GM21367 (cell line): ENCODE data around the gene MAP4K1.
"Not testable (repeated sequence)": the region's sequence is repeated elsewhere in the genome, so short reads cannot be mapped to it uniquely, and the experiment has no call there.

Experiments
- ATAC-seq: cut with Tn5 transposase; IDR thresholded peaks from one replicate; pipeline ENCODE4 v1.9.1; 2021; ENCODE audit not compliant: unreplicated experiment

Gene MAP4K1

DNA sequence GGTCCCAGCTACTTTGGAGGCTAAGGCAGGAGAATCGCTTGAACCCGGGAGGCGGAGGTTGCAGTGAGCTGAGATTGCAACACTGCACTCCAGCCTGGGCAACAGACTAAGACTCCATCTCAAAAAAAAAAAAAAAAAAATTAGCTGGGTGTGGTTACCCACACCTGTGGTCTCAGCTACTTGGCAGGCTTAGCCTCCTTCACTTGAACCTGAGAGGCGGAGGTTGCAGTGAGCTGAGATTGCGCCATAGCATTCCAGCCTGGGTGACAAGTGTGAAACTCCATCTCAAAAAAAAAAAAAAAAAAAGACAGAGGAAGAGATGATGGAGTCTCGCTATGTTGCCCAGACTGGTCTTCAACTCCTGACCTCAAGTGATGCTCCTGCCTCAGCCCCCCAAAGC, 38.4 kb downstream of the MAP4K1 start:
- ATAC-seq, result not testable (repeated sequence)

DNA sequence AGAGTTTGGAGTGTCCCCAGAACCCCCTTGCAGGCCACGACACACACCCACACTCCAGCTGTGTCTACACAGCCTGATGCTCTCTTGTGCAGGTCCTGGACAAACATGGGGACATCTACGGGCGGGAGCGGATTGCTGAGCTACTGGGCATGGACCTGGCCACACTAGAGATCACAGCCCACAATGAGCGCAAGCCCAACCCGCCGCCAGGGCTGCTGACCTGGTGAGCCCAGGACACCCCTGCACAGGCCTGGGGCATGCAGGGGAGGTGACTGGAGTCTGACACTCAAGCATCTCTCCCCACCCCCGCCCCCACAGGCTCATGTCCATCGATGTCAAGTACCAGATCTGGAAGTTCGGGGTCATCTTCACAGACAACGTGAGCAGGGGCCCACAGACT, 39.9 kb downstream of the MAP4K1 start:
- ATAC-seq, result no peak

DNA sequence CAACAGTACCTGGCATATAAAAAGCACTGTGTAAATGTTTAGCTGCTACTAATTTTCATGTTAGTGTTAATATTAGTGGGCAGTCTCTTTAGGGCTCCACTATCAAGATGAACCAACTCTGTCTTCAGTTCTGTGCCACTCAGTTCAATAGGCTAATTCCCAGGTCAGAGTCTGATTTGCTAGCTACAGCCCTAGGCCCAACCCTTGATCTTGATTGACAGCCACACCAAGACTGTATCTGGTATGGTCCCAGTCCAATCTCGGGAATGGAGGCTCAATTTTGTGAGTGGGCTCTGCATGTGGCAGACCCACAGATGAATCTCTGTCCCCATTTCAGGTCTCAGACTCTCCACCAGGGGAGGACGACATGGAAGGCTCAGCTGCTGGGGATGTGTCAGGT, 46.1 kb downstream of the MAP4K1 start:
- ATAC-seq, result no peak

DNA sequence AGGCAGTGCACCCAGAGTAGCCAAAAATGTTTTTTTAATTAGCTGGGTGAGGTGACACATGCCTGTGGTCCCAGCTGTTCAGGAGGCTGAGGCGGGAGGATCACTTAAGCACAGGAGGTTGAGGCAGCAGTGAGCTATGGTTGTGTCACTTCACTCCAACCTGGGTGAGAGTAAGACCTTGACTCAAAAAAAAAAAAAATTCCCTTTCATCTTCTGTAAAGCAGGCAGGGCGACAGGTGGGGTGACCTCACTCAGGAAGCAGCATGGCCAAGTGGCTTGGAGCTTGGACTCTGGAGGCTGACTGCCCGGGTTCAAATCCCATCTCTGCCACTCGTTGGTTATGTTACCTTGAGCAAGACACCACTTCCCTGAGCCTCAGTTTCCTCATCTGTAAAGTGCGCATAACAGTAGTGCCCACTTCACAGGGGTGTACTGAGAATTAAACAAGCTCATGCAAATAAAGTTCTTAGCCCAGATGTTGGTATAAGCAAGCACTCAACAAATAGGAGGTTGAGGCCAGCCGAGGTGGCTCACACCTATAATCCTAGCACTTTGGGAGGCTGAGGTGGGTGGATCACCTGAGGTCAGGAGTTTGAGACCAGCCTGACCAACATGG, 48.3 kb downstream of the MAP4K1 start:
- no peak for ATAC-seq

DNA sequence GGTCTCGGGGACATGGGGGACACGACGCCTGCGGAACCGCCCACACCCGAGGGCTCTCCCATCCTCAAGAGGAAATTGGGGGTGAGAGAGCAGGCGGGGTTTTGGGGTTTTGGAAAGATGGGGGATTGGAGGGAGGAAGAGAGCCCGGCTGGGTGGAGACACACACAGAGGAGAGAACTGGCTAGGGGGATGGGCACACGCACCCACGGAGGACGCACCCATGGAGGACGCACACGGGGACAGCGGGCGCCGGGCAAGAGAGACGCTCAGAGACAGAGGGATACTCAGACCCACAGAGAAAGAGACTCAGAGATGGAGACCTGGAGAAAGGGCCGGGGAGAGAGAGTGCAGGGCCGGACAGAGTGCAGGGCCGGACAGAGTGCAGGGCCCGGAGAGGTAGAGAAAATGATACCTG, 52.1 kb downstream of the MAP4K1 start:
- ATAC-seq, result no peak

DNA sequence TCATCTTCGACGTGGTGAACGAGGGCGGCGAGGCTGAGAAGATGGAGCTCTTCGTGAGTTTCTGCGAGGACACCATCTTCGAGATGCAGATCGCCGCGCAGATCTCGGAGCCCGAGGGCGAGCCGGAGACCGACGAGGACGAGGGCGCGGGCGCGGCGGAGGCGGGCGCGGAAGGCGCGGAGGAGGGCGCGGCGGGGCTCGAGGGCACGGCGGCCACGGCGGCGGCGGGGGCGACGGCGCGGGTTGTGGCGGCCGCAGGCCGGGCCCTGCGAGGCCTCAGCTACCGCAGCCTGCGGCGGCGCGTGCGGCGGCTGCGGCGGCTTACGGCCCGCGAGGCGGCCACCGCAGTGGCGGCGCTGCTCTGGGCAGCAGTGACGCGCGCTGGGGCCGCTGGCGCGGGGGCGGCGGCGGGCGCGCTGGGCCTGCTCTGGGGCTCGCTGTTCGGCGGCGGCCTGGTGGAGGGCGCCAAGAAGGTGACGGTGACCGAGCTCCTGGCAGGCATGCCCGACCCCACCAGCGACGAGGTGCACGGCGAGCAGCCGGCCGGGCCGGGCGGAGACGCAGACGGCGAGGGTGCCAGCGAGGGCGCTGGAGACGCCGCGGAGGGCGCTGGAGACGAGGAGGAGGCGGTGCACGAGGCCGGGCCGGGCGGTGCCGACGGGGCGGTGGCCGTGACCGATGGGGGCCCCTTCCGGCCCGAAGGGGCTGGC, 52.6 kb downstream of the MAP4K1 start:
- ATAC-seq, result no peak

DNA sequence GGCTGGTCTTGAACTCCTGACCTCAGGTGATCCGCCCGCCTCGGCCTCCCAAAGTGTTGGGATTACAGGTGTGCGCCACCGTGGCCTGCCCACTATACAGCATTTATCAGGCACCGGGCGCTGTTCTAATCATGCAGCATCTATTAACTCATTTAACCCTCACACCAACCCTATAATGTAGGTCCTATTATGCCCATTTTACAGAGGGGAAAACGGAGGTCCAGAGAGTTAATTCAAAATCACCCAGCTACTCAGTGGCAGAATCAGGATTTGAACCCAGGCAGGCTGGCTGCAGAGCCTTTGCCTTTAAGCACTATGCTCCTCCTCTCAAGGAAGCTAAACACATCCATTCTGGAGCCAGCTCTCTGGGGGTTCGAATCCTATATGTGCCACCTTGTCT, 54.3 kb downstream of the MAP4K1 start:
- ATAC-seq, result no peak

DNA sequence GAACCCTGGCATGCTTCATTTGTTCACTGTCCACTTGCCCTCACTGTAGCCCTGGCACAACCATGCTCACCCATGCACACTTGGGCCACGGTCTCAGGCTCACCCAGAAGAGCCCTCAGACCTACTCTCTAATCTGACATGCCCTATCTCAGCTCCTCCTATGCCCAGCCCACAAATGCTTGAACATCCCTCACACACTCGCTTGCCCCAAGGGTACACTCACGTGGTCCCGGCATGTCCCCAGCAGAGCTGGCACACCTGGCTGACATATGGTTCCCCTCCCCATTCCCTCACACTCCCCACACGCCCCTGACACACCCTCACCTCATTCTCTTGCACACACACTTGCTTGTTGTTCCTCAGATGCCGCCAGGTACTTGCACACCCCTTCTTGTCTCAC, 55.7 kb downstream of the MAP4K1 start:
- ATAC-seq, result no peak

DNA sequence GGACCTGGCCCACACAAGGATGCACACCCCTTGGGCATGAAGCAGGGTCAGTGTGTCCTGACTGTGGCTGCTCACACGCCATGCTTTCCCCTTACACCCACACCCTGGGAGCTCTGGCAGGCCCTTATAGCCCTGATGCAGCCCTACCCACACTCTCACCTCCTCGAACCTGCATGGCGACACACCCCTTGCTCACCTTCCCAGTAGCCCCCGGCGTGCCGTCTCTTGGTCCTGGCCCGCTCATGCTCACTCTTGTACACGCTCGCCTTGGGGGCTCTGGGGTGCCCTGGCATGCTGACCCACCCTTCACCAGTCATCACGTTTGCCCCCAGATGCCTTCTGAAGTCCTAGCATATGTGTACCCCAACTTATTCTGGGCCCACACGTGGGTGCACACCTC, 56.1 kb downstream of the MAP4K1 start:
- ATAC-seq, result no peak

DNA sequence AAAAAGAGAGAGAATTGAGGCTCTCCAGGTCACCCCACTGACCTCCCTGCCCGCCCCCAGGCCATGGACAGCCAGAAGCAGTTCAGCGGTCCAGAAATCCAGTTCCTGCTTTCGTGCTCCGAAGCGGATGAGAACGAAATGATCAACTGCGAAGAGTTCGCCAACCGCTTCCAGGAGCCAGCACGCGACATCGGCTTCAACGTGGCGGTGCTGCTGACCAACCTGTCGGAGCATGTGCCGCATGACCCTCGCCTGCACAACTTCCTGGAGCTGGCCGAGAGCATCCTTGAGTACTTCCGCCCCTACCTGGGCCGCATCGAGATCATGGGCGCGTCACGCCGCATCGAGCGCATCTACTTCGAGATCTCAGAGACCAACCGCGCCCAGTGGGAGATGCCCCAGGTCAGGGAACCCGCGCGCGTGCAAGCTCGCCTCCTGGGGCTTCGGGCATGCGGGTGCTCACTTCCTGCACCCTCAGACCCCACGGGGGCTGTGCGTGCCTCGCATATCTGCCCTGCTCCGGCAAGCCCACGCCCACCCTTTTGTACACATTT, 56.6 kb downstream of the MAP4K1 start:
- ATAC-seq, result no peak

DNA sequence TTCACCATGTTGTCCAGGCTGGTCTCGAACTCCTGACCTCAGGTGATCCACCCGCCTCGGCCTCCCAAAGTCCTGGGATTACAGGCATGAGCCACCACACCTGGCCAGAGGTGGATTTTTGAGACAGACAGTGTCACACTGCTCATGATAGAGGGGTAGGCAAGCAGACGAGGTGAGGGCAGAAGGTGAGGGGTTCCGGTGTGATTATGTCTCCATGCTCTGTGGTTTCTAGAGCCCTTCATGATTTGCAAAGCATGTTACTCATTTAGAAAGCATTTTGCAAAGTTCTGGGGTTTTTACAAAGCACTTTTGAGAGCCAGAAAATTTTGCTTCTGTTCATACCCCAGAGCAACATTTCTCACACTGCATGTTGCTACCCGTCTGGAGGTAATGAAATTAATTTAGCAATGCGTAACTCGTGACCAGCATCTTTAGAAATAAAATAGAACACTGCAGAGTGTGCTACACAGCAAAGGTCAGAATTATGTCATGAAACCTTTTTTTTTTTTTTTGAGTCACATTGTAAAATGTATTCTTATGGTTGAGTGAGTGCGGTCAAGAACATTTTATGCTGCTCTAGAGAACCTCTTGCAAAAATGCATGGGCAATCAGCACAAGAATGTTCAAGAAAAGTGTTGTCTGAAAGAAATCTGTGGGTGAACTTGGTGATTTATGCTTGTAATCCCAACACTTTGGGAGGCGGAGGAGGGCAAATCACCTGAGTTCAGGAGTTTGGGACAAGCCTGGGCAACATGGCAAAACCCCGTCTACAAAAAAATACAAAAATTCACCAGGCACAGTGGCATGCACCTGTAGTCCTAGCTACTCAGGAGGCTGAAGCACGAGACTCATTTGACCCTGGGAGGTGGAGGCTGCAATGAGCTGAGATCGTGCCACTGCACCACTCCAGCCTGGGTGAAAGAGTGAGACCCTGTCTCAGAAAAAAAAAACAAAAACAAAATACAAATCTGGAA, 58.0 kb downstream of the MAP4K1 start:
- peak; percentile 52 for ATAC-seq

DNA sequence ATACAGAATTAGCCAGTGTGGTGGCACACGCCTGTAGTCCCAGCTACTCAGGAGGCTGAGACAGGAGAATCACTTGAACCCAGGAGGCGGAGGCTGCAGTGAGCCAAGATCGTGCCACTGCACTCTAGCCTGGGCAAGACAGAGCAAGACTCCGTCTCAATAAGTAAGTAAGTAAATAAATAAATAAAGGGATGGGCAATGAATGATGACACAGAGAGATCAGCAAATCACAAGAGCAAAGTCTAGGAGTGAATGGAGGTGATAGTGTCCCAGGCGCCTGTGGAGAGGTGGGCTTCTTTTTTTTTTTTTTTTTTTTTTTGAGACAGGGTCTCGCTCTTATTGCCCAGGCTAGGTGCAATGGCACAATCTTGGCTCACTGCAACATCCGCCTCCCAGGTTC, 58.8 kb downstream of the MAP4K1 start:
- not testable (repeated sequence) for ATAC-seq

DNA sequence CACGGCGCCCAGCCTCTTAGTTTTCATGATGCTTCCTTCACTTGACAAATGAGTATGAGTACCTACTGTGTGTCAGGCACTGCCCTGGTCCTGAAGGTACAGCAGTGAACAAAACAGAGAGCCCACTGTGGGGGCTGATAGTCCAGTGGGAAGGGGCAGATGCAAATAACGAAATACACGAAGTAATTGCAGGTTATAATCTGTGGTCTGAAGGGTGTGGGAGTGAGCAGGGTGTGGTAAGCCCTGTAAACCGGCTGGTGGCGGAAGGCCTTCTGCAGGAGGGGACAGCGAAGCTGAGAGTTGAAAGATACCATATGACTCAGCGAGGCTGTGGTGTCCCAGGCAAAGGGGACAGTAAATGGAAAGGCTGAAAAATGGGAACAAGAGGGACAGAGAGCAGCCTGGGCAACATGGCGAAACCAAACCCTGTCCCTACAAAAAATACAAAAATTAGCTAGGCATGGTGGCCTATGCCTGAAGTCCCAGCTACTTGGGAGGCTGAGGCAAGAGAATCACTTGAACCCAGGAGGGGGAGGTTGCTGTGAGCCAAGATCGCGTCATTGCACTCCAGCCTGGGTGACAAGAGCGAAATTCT, 60.5 kb downstream of the MAP4K1 start:
- peak; percentile 41 for ATAC-seq

DNA sequence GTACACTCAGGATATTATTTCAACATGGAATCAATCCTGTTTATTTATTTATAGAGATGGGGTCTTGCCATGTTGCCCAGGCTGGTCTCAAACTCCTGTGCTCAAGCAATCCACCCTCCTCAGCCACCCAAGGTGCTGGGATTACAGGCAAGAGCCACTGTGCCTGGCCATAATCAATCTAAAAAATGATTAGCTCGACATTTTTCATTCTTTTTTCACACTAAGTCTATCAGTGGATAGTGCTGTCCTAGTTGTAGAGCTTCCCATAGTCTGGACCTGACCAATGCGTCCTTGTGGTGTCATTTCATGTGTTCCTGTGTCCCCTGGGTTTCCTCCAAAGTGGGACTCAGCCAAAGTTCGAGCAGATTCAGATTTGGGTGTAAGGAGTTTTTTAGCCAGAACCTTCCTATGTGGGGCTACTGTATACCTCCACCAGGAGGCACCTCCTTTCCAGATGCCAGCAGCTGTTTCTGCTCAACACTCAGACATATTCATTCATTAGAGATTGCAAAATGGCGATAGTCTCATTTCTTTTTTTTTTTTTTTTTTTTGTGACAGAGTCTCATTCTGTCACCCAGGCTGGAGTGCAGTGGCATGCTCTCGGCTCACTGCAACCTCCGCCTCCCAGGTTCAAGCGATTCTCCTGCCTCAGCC, 61.1 kb downstream of the MAP4K1 start:
- ATAC-seq, result no peak

DNA sequence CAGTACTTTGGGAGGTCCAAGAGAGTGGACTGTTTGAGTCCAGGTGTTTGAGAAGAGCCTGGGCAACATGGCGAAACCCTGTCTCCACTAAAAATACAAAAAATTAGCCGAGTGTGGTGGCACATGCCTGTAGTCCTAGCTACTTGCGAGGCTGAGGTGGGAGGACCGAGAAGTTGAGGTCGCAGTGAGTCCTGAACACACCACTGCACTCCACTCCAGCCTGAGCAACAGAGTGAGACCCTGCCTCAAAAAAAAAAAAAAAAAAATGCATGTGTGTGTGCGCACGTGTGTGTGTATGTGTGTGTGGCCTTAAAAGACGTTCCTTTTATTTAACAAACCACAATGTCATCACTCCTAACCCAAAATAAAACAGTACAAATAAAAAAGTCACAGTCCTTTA, 62.6 kb downstream of the MAP4K1 start:
- no peak for ATAC-seq

DNA sequence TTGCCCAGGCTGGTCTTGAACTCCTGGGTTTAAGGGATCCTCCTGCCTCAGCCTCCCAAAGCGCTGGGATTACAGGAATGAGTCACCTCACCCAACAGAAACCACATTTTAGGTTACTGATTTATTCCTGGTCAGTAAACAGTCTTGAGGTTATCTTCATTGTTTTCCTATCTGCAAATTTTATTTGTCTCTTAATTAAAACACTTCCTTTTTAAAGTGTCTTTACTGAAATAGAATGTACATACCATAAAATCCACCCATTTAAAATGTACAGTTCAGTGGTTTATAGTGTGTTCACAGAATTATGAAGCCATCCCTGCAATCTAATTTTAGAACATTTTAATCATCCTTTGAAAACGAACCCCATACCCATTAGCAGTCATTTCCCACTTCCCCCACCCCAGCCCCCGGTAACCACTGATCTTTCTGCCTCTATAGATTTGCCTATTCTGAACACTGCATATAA, 63.0 kb downstream of the MAP4K1 start:
- ATAC-seq, result no peak

DNA sequence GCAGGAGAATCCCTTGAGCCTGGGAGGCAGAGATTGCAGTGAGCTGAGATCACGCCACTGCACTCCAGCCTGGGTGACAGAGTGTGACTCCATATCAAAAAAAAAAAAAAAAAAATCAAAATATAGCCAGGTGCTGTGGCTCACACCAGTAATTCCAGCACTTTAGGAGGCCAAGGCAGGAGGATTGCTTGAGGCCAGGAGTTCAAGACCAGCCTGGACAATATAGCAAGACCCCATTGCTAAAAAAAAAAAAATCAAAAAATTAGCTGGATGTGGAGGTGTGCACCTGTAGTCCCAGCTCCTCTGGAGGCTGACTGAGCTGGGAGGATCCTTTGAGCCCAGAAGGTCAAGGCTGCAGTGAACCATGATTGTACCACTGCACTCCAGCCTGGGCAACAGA, 64.5 kb downstream of the MAP4K1 start:
- ATAC-seq, result not testable (repeated sequence)

DNA sequence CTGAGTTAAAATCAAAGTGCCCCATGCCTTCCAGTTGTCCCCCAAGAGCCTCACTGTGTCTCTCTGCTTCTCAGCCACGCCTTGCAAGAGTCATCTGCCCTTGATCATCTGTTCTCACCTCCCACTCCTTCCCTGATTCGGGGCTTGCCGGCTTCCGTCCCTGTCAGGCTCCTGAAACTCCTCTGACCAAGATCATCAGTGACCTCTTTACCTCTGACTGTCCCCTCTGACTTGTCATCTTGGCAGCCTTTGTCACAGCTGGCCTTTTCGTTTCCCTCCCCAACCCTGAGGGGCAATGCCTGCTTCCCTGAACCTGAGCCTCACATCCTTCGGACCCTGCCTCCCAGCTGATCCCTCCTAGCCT, 66.3 kb downstream of the MAP4K1 start:
- ATAC-seq, result no peak

DNA sequence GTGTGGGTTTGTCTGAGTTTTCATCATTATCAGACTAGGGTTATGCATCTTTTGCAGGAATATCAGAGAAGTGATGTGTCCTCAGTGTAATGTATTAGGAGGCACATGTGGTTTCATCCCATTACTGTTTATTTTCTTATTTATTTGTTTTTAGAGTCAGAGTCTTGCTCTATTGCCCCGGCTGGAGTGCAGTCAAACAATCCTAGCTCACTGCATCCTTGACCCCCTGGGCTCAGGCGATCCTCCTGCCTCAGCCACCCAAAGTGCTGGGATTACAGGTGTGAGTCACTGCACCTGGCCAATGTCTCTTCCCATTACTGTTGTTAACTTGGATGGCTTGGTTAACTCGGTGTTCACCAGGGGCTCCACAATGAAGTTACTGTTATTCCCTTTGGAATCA, 67.4 kb downstream of the MAP4K1 start:
- ATAC-seq, result no peak

DNA sequence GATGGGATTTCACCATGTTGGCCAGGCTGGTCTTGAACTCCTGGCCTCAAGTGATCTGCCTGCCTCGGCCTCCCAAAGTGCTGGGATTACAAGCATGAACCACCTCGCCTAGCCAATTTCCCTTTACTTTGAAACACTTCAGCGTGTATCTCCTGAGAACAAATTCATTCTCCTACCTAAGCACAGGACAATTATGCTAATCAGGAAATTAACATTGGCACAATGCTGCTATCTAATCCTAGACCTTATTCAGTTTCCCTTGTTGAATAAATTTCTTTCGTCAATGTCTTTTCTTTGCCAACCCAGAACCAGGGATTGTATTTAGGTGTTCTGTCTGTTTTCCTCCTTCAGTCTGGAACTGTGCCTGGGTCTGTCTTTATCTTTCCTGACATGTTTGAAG, 67.8 kb downstream of the MAP4K1 start:
- no peak for ATAC-seq

DNA sequence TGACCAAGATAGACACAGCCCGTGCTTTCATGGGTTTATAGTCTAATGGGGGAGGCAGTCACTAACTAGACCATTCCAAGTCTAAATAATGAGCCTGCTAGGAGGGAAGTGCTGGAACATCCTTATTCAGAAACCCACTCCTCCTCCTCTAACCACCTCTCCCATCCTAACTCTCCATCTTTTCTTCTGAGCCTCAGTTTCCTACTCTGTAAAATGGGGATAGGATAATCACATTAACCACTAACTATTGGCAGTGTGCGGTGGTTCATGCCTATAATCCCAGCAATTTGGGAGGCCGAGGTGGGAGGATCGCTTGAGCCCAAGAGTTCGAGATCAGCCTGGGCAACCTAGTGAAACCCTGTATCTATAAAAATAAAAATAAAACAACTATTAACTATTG, 68.7 kb downstream of the MAP4K1 start:
- no peak for ATAC-seq
